Measurements from ENCODE around the gene FPGT.
"Not testable (repeated sequence)": the region's sequence is repeated elsewhere in the genome, so short reads cannot be mapped to it uniquely, and the experiment has no call there.

Gene FPGT

GRCh38 chr1:74197657-74198552 is at the start of gene FPGT, which contains the start of gene LRRIQ3:
FPGT (plus strand) TSS chr1:74198242; CDS start chr1:74198279, 37 bp downstream.
LRRIQ3 (minus strand) TSS chr1:74198176; CDS start chr1:74183684, 14,492 bp downstream.
- DNase-seq (ENCODE audit: low spot score): peak; percentile 96

GRCh38 chr1:74160046-74160445 is 38.0 kb upstream of the FPGT start:
- no peak for DNase-seq (ENCODE audit: low spot score)

- no peak for DNase-seq (ENCODE audit: low spot score)
Measured at GRCh38 chr1:74161497-74161896, 36.5 kb upstream of the FPGT start.

DNA sequence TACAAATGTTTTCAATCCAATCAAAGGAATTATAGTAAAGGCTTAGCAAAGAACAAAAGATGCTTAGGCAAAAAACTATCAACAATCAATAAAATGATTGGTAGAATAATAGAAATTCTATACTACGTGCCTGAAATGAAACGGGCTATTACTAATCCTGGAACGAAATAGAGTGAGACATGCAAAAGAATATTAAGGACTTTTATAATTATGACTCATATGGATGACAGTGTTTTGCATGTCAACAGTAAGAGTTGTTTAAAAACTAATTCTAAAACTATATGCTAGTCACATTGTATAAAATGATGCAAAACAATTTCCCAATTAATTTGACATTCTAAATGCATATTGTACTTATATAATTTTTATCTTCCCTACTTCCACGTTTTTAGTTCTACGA is 35.7 kb upstream of the FPGT start:
- DNase-seq (ENCODE audit: low spot score): no peak

DNA sequence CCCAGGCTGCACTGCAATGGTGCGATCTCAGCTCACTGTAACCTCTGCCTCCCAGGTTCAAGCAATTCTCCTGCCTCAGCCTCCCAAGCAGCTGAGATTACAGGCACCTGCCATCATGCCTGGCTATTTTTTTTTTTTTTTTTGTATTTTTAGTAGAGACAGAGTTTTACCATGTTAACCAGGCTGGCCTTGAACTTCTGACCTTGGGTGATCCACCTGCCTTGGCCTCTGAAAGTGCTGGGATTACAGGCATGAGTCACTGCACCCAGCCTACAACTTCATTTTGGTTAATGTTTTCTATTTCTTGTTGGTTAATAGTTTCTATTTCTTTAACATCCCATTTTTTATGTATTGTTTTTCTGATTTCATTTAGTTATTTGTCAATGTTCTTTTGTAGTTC is 23.6 kb upstream of the FPGT start:
- not testable (repeated sequence) for DNase-seq (ENCODE audit: low spot score)

GRCh38 chr1:74180490-74180889 is 17.6 kb upstream of the FPGT start:
- DNase-seq (ENCODE audit: low spot score): no peak

DNA sequence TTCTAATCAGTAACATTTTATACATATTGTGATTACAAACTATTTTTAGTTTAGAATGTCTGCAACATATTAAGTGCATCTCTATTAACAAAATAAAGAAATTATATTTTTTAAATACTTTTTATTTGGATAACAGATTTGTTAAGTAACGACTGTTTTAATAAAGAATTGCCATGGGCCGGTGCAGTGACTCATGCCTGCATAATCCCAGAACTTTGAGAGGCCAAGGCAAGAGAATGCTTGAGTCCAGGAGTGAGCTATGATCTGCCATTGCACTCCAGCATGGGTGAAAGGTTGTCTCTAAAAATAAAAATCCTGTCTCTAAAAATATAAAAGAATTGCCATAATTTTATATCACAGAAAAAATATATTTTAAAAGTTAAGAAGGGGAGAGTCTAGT is 4.1 kb upstream of the FPGT start:
- no peak for DNase-seq (ENCODE audit: low spot score)

DNA sequence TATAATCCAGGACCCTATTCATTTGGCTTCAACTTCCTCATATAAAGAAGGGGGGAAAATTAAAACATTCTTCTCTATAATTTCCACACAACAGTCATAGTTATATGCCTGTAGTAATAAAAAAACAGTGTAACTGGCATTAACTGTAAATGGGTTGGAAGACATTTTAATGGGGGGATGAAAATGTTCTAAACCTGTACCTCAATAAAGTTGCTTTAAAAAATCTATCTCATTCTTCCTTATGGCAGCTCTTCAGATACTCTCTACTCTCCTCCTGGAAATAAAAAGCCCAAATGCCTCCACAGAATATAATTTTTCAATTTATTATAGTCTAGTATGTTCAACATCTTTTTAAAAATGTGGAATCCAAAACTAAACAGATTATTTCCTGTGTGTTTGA is 2.7 kb upstream of the FPGT start:
- DNase-seq (ENCODE audit: low spot score): no peak

DNA sequence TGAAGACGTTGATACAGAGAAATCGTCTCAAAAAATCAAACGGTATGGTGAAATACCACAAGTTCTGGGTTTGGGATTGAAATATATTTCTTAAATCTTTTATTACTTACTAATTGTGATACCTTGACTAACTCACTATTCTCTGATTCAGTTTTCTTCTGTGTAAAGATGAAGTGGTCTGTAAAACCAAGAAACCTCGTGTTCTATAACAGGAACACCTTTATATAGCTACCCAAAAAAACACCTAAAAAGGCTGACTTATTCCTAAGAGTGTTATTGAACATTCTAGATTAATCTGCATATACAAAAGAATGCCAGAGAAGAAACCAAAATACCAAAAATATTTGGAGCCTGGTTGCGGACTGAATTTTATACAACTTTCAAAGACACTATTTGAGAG is 787 bp upstream of the FPGT start:
- peak; percentile 2 for DNase-seq (ENCODE audit: low spot score)

GRCh38 chr1:74199504-74199903 is 1.5 kb downstream of the FPGT start:
- no peak for DNase-seq (ENCODE audit: low spot score)

DNA sequence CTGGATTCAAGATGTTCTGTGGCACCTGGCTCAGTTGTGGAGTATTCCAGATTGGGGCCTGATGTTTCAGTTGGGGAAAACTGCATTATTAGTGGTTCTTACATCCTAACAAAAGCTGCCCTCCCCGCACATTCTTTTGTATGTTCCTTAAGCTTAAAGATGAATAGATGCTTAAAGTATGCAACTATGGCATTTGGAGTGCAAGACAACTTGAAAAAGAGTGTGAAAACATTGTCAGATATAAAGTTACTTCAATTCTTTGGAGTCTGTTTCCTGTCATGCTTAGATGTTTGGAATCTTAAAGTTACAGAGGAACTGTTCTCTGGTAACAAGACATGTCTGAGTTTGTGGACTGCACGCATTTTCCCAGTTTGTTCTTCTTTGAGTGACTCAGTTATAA is 7.2 kb downstream of the FPGT start:
- DNase-seq (ENCODE audit: low spot score): no peak

GRCh38 chr1:74215229-74215628 is 17.2 kb downstream of the FPGT start:
- DNase-seq (ENCODE audit: low spot score): no peak

GRCh38 chr1:74222701-74223100 is 24.7 kb downstream of the FPGT start:
- no peak for DNase-seq (ENCODE audit: low spot score)

DNA sequence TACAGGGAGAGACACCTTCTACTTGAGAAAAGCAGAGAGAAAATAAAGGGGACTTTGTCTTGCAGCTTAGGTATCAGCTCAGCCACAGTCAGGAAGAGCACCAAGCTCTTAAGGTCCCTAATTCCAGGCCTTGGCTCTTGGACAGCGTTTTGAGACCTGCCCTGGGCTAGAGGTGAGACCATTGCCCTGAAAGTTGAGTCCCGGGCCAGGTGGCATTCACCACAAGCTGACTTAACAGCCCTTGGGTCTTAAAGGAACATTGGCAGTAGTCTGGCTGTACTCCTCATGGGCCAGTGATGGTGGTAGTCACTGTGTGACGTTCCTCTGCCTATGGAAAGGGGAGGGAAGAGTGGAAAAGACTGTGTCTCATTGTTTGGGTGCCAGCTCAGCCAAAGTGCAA is 25.4 kb downstream of the FPGT start:
- no peak for DNase-seq (ENCODE audit: low spot score)

- no peak for DNase-seq (ENCODE audit: low spot score)
Measured at GRCh38 chr1:74235153-74235552, 37.1 kb downstream of the FPGT start, which contains the start of gene TNNI3K. TNNI3K (plus strand) TSS chr1:74235387; CDS start chr1:74235452, 65 bp downstream.

DNA sequence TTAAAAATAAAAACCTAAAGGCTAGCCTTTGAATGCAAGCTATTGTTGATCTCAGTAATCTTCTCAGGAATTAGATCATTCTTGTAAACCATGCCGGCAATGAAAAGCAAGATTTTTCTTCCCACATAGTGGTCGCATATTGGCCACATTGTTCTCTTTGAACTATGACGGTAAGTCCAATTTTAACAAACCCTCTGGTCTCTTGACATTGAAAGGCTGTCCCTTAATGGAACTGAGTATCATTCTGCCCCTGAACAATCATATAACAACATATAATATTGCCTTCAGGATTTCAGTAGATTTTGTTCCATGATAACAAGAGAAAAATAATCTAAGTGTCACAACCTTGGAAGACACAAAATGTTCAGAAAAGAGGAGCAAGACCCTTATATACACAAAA is 38.4 kb downstream of the FPGT start:
- no peak for DNase-seq (ENCODE audit: low spot score)

- DNase-seq (ENCODE audit: low spot score): no peak
Measured at GRCh38 chr1:74237035-74237434, 39.0 kb downstream of the FPGT start.

DNA sequence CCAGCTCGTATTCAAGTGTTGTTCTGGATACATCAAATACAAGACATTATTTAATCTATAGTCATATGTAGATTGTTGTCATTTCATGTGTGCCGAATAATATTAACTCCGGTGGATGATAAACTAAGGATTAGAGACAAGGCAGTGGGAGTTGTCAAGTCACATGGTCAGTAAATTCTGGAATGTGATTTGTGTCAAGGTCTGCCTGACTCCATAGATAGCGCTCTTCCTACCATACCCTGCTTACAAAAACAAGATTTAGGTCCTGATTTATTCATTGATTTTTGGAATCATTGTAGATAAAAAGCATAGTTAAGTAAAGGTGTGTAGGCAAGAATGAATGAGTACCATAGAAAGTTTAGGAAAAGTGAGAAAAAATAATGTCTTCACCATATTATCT is 39.7 kb downstream of the FPGT start:
- DNase-seq (ENCODE audit: low spot score): no peak

DNA sequence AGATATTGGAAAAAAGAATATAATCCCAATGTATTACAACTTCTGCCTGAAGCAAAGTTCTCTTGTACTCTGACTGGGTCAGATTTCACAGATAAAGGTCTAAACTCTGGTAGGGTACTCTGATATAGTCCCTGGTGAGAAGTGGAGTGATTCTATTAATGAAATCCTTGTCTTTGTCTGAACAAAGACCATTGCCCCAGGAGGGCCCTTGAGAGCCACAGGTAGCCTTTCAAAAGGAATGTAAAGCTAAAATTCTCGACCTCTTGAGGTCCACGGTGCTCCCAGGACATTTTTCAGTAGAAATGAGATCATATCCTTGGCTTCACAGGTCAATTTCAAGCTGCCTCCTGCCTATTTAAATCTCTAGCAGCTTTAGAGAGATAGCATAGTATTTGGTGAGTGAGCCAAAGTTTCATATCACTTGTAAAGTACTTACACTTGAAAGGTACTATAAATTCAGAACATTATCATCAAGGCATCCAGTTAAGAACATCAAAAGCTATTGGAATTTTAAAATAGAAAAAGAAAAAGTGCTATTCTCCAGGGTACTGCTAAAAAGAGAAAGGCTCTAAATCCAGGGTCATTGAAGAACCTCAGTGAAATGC is 47.2 kb downstream of the FPGT start:
- no peak for DNase-seq (ENCODE audit: low spot score)

GRCh38 chr1:74246315-74246714 is 48.3 kb downstream of the FPGT start:
- DNase-seq (ENCODE audit: low spot score): no peak

GRCh38 chr1:74247881-74248528 is 50.0 kb downstream of the FPGT start:
- DNase-seq (ENCODE audit: low spot score): no peak

GRCh38 chr1:74253243-74253824 is 55.3 kb downstream of the FPGT start:
- DNase-seq (ENCODE audit: low spot score): not testable (repeated sequence)

All from CD4-positive, alpha-beta T cell treated with Interleukin-2 at 100 ng/mL for 4 hours (primary cell).